PC-9 (cell line): ENCODE data around the gene RPS28. TPM values are rescaled to one million over a fixed set of nuclear protein-coding genes. Genes with fewer than 3 reads are reported as not detected.
"Not testable (repeated sequence)": the region's sequence is repeated elsewhere in the genome, so short reads cannot be mapped to it uniquely, and the experiment has no call there.

Source experiments
- BruUV-seq: library from RNA; stranded (reverse); fragments of 400-500 nt; replicated peaks from 2 replicates; lab custom pipeline; 2021; lab: Mats Ljungman, UMichigan
- CTCF ChIA-PET: fragments of 300-600 bp; sonication (Branson Sonifier 250); formaldehyde crosslinking; loops from one replicate; lab custom pipeline; 2022; ENCODE audit warnings: antibody characterized with exemption; lab: Charles Lee
- POLR2A ChIA-PET: fragments of 300-600 bp; sonication (Branson Sonifier 250); formaldehyde crosslinking; loops from one replicate; lab custom pipeline; 2022; ENCODE audit warnings: antibody characterized with exemption; ENCODE audit not compliant: unreplicated experiment; lab: Charles Lee
- DNase-seq, 2 experiments: peaks; one replicate each; pipeline versions ENCODE4 v3.0.0 to v3.0.0-alpha.2; 2015 to 2022; ENCODE audit warnings: mixed read lengths in 1 of 2
- H2AFZ ChIP-seq: fragments of 200-600 bp; sonication (generic); 2 replicates; pipeline ENCODE4 v1.8.1; 2017; ENCODE audit warnings: antibody characterized with exemption
- H3F3A ChIP-seq: fragments of 200-600 bp; sonication (generic); 2 replicates; pipeline ENCODE4 v1.8.1; 2017; ENCODE audit warnings: antibody characterized with exemption, mild to moderate bottlenecking, low read depth; ENCODE audit not compliant: insufficient read depth
- H3K27ac ChIP-seq: fragments of 200-600 bp; sonication (generic); 2 replicates; pipeline ENCODE4 v1.6.1; 2016; ENCODE audit warnings: mixed run types
- H3K27me3 ChIP-seq: fragments of 200-600 bp; sonication (generic); 2 replicates; pipeline ENCODE4 v1.6.1; 2016; ENCODE audit warnings: low read depth, mixed run types; ENCODE audit not compliant: insufficient read depth
- H3K36me3 ChIP-seq: fragments of 200-600 bp; sonication (generic); 2 replicates; pipeline ENCODE4 v1.6.1; 2016; ENCODE audit warnings: low read depth, mixed run types
- H3K4me1 ChIP-seq: fragments of 200-600 bp; sonication (generic); replicated peaks from 2 replicates; pipeline ENCODE4 v1.6.1; 2016; ENCODE audit warnings: mixed run types; ENCODE audit not compliant: insufficient read depth
- H3K4me2 ChIP-seq: fragments of 200-600 bp; sonication (generic); 2 replicates; pipeline ENCODE4 v1.6.1; 2017; ENCODE audit warnings: mixed run types
- H3K4me3 ChIP-seq: fragments of 200-600 bp; sonication (generic); 2 replicates; pipeline ENCODE4 v1.6.1; 2016; ENCODE audit warnings: mixed run types
- H3K79me2 ChIP-seq: fragments of 200-600 bp; sonication (generic); 2 replicates; pipeline ENCODE4 v1.6.1; 2017; ENCODE audit warnings: low read depth, mixed run types
- H3K9me2 ChIP-seq: fragments of 200-600 bp; sonication (generic); 2 replicates; pipeline ENCODE4 v1.8.1; 2017; ENCODE audit warnings: mild to moderate bottlenecking; ENCODE audit not compliant: insufficient read depth
- H3K9me3 ChIP-seq: fragments of 200-600 bp; sonication (generic); 2 replicates; pipeline ENCODE4 v1.8.1; 2016; ENCODE audit warnings: low read depth; ENCODE audit not compliant: insufficient read depth
- H4K20me1 ChIP-seq: fragments of 200-600 bp; sonication (generic); 2 replicates; pipeline ENCODE4 v1.8.1; 2017; ENCODE audit not compliant: insufficient read depth
- CTCF ChIP-seq: fragments of 200-600 bp; sonication (generic); conservative IDR thresholded peaks from 2 replicates; pipeline ENCODE4 v1.6.1; 2017; ENCODE audit warnings: mixed run types, antibody characterized with exemption, mild to moderate bottlenecking, moderate library complexity
- EZH2 ChIP-seq: fragments of 200-600 bp; sonication (generic); IDR thresholded peaks from 2 replicates; pipeline ENCODE4 v1.8.0; 2017; ENCODE audit warnings: antibody characterized with exemption, low read depth
- intact Hi-C: fragments of 100-400 bp; cut with micrococcal nuclease; formaldehyde crosslinking; loops from one replicate; pipeline ENCODE4 v1.10.0; 2022; ENCODE audit not compliant: unreplicated experiment
- total RNA-seq: library from RNA; stranded (reverse); gene quantifications from 2 replicates; pipeline ENCODE4 v1.2.3, GENCODE V29; 2021

Gene RPS28
- total RNA-seq, 1 experiment from 2014 or later, result 1,283 TPM

- no peak overlapping the region for H2AFZ ChIP-seq
- CTCF ChIA-PET, result interaction anchor here (1.9 kb wide), 1 partner anchor 230 kb away, joined by 8 read pairs; no protein-coding TSS in a partner anchor
- no peak overlapping the region for H3K27ac ChIP-seq
- H4K20me1 ChIP-seq, result peaks cover 5% of the 10 kb centered on the region; the same call in 1 of the 2 replicates
- no peak overlapping the region for H3K4me3 ChIP-seq
- no peak for DNase-seq
- TF ChIP-seq EZH2, result no peak
- TF ChIP-seq CTCF, result no peak
- peaks cover 30% of the 10 kb centered on the region for H3F3A ChIP-seq
- intact Hi-C loops, result loop anchor here (10.0 kb wide), 1 partner anchor 153 kb away; the partner anchor contains the start of gene PRAM1
- H3K9me2 ChIP-seq, result no peaks in the 10 kb centered on the region
- no peaks in the 10 kb centered on the region for H3K9me3 ChIP-seq
- H3K27me3 ChIP-seq, result no peaks in the 10 kb centered on the region
- H3K36me3 ChIP-seq, result no peaks in the 10 kb centered on the region
- H3K4me1 ChIP-seq, result peaks cover 32% of the 10 kb centered on the region
- BruUV-seq, result no TSS peak
- no peaks in the 10 kb centered on the region for H3K79me2 ChIP-seq
- POLR2A ChIA-PET, result interaction anchor here (0.6 kb wide), 1 partner anchor 227 kb away, joined by 8 read pairs; no protein-coding TSS in a partner anchor
- no peak overlapping the region for H3K4me2 ChIP-seq
These were observed 31.0 kb downstream of the RPS28 start for GRCh38 chr19:8352134-8352827.

GRCh38 chr19:8352845-8353244 lies 31.5 kb downstream of the RPS28 start:
- POLR2A ChIA-PET, result interaction anchor here (0.6 kb wide), 1 partner anchor 227 kb away, joined by 8 read pairs; no protein-coding TSS in a partner anchor
- H3K36me3 ChIP-seq, H3K79me2 ChIP-seq, H3K9me2 ChIP-seq, H3K27me3 ChIP-seq, H3K4me3 ChIP-seq, H3K27ac ChIP-seq, DNase-seq, H2AFZ ChIP-seq, H4K20me1 ChIP-seq, BruUV-seq, H3K4me2 ChIP-seq, H3K9me3 ChIP-seq: not testable (repeated sequence)
- CTCF ChIA-PET, result interaction anchor here (0.5 to 1.9 kb wide), 2 partner anchors 156 to 230 kb away, joined by 8 read pairs; no protein-coding TSS in a partner anchor
- intact Hi-C loops, result loop anchor here (10.0 kb wide), 1 partner anchor 152 kb away; the partner anchor contains the start of gene PRAM1
- peaks cover 32% of the 10 kb centered on the region for H3K4me1 ChIP-seq
- peaks cover 27% of the 10 kb centered on the region for H3F3A ChIP-seq

GRCh38 chr19:8355631-8356402 lies 34.5 kb downstream of the RPS28 start:
- no peaks in the 10 kb centered on the region for H3K36me3 ChIP-seq
- intact Hi-C loops, result loop anchor here (2.0 to 10.0 kb wide), 2 partner anchors 57 to 149 kb away; partner anchors contain the start of genes MARCHF2 and PRAM1
- H2AFZ ChIP-seq, result no peak overlapping the region
- no peaks in the 10 kb centered on the region for H3K27me3 ChIP-seq
- no TSS peak for BruUV-seq
- peak overlapping the region; percentile 54 for H3K4me2 ChIP-seq
- ChIA-PET POLR2A (interaction anchor here (0.5 to 0.7 kb wide), 2 partner anchors 213 to 1921 kb away, joined by 5 to 10 read pairs; no protein-coding TSS in a partner anchor), CTCF (interaction anchor here (1.1 to 1.2 kb wide), 2 partner anchors 225 to 227 kb away, joined by 5 to 6 read pairs; no protein-coding TSS in a partner anchor)
- peak overlapping the region; percentile 59 for H3K27ac ChIP-seq
- no peaks in the 10 kb centered on the region for H3K79me2 ChIP-seq
- peaks cover 5% of the 10 kb centered on the region; the same call in 1 of the 2 replicates for H4K20me1 ChIP-seq
- peak; percentile 70 to 98 for DNase-seq
- H3F3A ChIP-seq, result peaks cover 32% of the 10 kb centered on the region
- 0 out of 2 replicates have a peak, but pooled peaks have one; percentile 14 for TF ChIP-seq CTCF
- TF ChIP-seq EZH2, result no peak
- H3K4me3 ChIP-seq, result no peak overlapping the region
- H3K9me2 ChIP-seq, result no peaks in the 10 kb centered on the region
- no peaks in the 10 kb centered on the region for H3K9me3 ChIP-seq
- H3K4me1 ChIP-seq, result peaks cover 48% of the 10 kb centered on the region
